Heart right ventricle (tissue), 16 donors: ENCODE measurements around the gene DIP2C. TPM values are rescaled to one million over a fixed set of nuclear protein-coding genes. Genes with fewer than 3 reads are reported as not detected.

ENCODE experiments used
- ATAC-seq, 8 donors: fragments of 200-7000 bp; cut with Tn5 transposase; one replicate each; pipeline ENCODE4 v1.9.1; 2020; ENCODE audit warnings: mild to moderate bottlenecking in 8 of 8, moderate library complexity in 8 of 8, moderate number of reproducible peaks in 1 of 8
- DNase-seq, 2 donors: peaks; one replicate each; pipeline ENCODE4 v3.0.0-alpha.2; 2020
- H3K27ac ChIP-seq, 10 donors: fragments of 200-600 bp; sonication (generic) in 2 of 10; one replicate each; pipeline versions ENCODE4 v1.5.0 to v1.8.0; 2020 to 2022; ENCODE audit warnings: mild to moderate bottlenecking in 3 of 10
- H3K27me3 ChIP-seq, 7 donors: fragments of 200-600 bp; one replicate each; pipeline ENCODE4 v1.8.0; 2021 to 2022; ENCODE audit warnings: mild to moderate bottlenecking in 2 of 7
- H3K36me3 ChIP-seq, 9 donors: fragments of 200-600 bp; sonication (generic) in 1 of 9; one replicate each; pipeline versions ENCODE4 v1.5.0 to v1.8.0; 2020 to 2022; ENCODE audit warnings: mild to moderate bottlenecking in 2 of 9
- H3K4me1 ChIP-seq, 9 donors: fragments of 200-600 bp; sonication (generic) in 1 of 9; one replicate each; pipeline versions ENCODE4 v1.5.0 to v1.8.0; 2020 to 2022; ENCODE audit warnings: mild to moderate bottlenecking in 4 of 9
- H3K4me3 ChIP-seq, 10 donors: fragments of 200-600 bp; sonication (generic) in 2 of 10; one replicate each; pipeline versions ENCODE4 v1.5.0 to v1.8.0; 2020 to 2022; ENCODE audit warnings: mild to moderate bottlenecking in 7 of 10, moderate library complexity in 2 of 10
- H3K9me3 ChIP-seq, 11 donors: fragments of 200-600 bp in 10 of 11; sonication (generic) in 2 of 11; one replicate each; pipeline versions ENCODE4 v1.5.0 to v1.8.0; 2013 to 2022; ENCODE audit warnings: mild to moderate bottlenecking in 2 of 11, control low read depth in 1 of 11, moderate library complexity in 1 of 11
- CTCF ChIP-seq, 9 donors: fragments of 200-600 bp; sonication (generic) in 2 of 9; IDR thresholded peaks; one replicate each; pipeline versions ENCODE4 v1.5.0 to v1.8.0; 2021 to 2022; ENCODE audit warnings: antibody characterized with exemption in 9 of 9, mild to moderate bottlenecking in 5 of 9, moderate library complexity in 1 of 9
- WGBS, 2 donors: extraction: QIAGEN DNeasy Blood & Tissue Kit; methylation state at CpG; one replicate each; pipeline ENCODE4 v1.1.7; 2013; ENCODE audit warnings: inconsistent platforms in 1 of 2; 5-methylcytosine and 5-hydroxymethylcytosine counted together
- intact Hi-C, 10 donors: fragments of 100-400 bp; cut with DNase I; formaldehyde crosslinking; loops; one replicate each; pipeline versions ENCODE4 v1.11.1 to v1.14.2; 2022
- polyA plus RNA-seq, 2 donors: library from polyadenylated mRNA; stranded (reverse); fragments of 200-250 nt; gene quantifications; one replicate each; pipeline ENCODE4 v1.2.3, GENCODE V29; 2013
- total RNA-seq, 10 donors: library from RNA; stranded (reverse); fragmentation: NEBNext Ultra II Directional in 3 of 10; extraction: Animal tissue kit (Norgen Biotek cat#: 25700) in 3 of 10; gene quantifications; one replicate each; pipeline versions ENCODE4 v1.2.1 to v1.2.4, GENCODE V29; 2021 to 2023
- donor health status: Arrhythmogenic right ventricular cardiomyopathy.
- donor health status: ischemic (EF 13 %, LVEDD 7.1; RV severe dilation, severe dysfunction).
- donor health status: healthy with polysubstance abuse.
- donor health status: DM: no; HTN: yes; CAD: no.
- donor health status: DM: no; HTN: no; CAD: no.
- donor health status: ischemic (EF 25% LVEDD 6.9; RV normal size, moderate dysfunction).
- donor health status: ischemic (EF 25% LVEDD 5.7; RV mildly dilated, moderate dysfunction).
- donor health status: healthy.
- donor health status: DM: yes; HTN: yes; CAD: no.
- donor health status: Ischemic cardiomyopathy.
- donor health status: ischemic (EF 35%, LVEDD 5.7; RV mildly dilated, moderate dysfunction).
- donor health status: nonischemic (EF 11% LVEDD 7.7; RV severe dilation, severe dysfunction).
- donor health status: DM: yes; HTN: yes; CAD: no.
- donor health status: PGD.
- donor health status: ischemic (EF 29% LVEDD 5.4; RV normal size, mild dysfunction).
- donor health status: nonischemic (EF 23%, LVEDD 6.1; RV moderate dilation, normal function).

Gene DIP2C
- total and polyA plus RNA-seq, 12 donors = 7.1 to 48.2 (median 33.7) TPM

GRCh38 chr10:517872-518475 lies 171.5 kb downstream of the DIP2C start:
- ATAC-seq = peak in 1 of 8 donors; percentile 12
- Histone ChIP-seq H3K36me3 (peaks cover 0 to 5% (median 0%) of the 10 kb centered on the region in 9 donors), H3K4me3 (no peak overlapping the region), H3K9me3 (no peaks in the 10 kb centered on the region), H3K4me1 (peaks cover 0 to 34% (median 14%) of the 10 kb centered on the region in 9 donors), H3K27ac (no peak overlapping the region), H3K27me3 (no peaks in the 10 kb centered on the region)
- DNase-seq = no peak
- no peak for TF ChIP-seq CTCF (IDR thresholded peaks at IDR 0.05)
- intact Hi-C loops = loop anchor here in 3 of 10 donors (10.0 kb wide), 3 partner anchors 67 to 167 kb away; partner anchors contain the start of gene DIP2C (in 1 of the 3)
- WGBS, 2 donors = 81 to 83% methylated on average over 15 of the region's 15 CpGs

DNA sequence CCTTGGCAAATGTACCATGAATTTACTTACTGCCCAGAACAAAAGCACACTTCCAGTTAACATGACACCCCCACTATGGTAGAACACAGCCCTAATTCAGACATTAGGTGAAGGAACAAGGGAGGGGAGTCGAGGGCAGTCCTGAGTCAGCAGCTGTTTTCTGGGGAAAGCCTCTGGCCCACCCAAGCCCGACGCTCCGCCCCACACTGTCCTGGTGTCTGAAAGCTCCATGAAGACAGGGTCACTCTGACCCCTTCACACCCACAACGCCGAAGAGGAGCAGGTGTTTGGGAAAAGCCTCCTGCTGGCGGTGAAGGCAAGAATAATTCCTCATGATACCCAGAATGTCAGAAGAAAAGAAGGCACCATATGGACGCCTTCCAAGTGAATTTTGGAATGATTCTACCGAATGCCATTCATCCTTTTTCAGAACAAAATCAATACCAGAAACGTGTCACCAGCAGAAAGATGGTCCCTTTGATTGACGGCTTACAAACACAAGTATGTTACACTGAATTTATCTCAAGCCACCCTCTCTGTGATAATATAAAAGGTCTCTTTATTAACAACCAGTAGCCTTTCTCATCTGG lies 172.1 kb downstream of the DIP2C start:
- no peak overlapping the region for H3K27ac ChIP-seq
- H3K27me3 ChIP-seq = no peaks in the 10 kb centered on the region
- H3K4me1 ChIP-seq = peaks cover 0 to 33% (median 11%) of the 10 kb centered on the region in 9 donors
- H3K36me3 ChIP-seq = peaks cover 0 to 5% (median 0%) of the 10 kb centered on the region in 9 donors
- no peak for DNase-seq
- H3K9me3 ChIP-seq = no peaks in the 10 kb centered on the region
- TF ChIP-seq CTCF (IDR thresholded peaks at IDR 0.05) = no peak
- WGBS, 2 donors = 66 to 78% methylated on average over 11 of the region's 11 CpGs
- intact Hi-C loops = loop anchor here in 3 of 10 donors (10.0 kb wide), 3 partner anchors 67 to 167 kb away; partner anchors contain the start of gene DIP2C (in 1 of the 3)
- no peak overlapping the region for H3K4me3 ChIP-seq
- no peak for ATAC-seq

DNA sequence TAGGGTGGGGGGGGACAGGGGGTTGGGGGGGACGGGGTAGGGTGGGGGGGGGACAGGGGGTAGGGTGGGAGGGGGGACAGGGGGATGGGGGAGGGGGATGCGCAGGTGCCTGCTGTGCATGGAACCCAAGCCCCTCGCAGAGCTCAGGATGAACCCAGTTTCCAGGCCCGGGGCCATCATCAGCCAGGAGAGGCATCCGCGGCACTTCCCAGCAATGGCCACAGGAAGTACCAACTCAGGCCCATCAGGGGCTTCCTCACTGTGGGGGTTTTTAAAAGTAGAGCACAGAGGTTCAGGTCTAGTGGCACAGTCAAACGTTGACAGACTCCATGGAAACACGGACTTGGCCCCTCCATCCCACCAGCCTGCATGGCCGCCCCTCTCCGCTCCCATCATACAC lies 172.7 kb downstream of the DIP2C start:
- intact Hi-C loops = loop anchor here in 3 of 10 donors (10.0 kb wide), 3 partner anchors 68 to 168 kb away; partner anchors contain the start of gene DIP2C (in 1 of the 3)
- no peak for TF ChIP-seq CTCF (IDR thresholded peaks at IDR 0.05)
- Histone ChIP-seq H3K4me1 (peaks cover 3 to 33% (median 11%) of the 10 kb centered on the region in 9 donors), H3K9me3 (no peaks in the 10 kb centered on the region), H3K36me3 (peaks cover 0 to 5% (median 0%) of the 10 kb centered on the region in 9 donors), H3K4me3 (no peak overlapping the region), H3K27me3 (no peaks in the 10 kb centered on the region), H3K27ac (no peak overlapping the region)
- 71 to 83% methylated on average over 10 of the region's 10 CpGs for WGBS, 2 donors
- DNase-seq (no peak), ATAC-seq (no peak)

GRCh38 chr10:515674-516073 lies 173.8 kb downstream of the DIP2C start:
- intact Hi-C loops = loop anchor here in 3 of 10 donors (10.0 kb wide), 3 partner anchors 69 to 169 kb away; partner anchors contain the start of gene DIP2C (in 1 of the 3)
- no peak for DNase-seq
- whole genome bisulfite sequencing, 2 donors = 67 to 72% methylated on average over 8 of the region's 8 CpGs
- Histone ChIP-seq H3K9me3 (no peaks in the 10 kb centered on the region), H3K36me3 (peaks cover 0 to 5% (median 0%) of the 10 kb centered on the region in 9 donors), H3K4me3 (no peak overlapping the region), H3K27ac (no peak overlapping the region), H3K27me3 (no peaks in the 10 kb centered on the region), H3K4me1 (peaks cover 3 to 41% (median 20%) of the 10 kb centered on the region in 9 donors)
- no peak for TF ChIP-seq CTCF (IDR thresholded peaks at IDR 0.05)
- ATAC-seq = no peak
